Measurements from ENCODE around the gene SEPHS1. TPM values are rescaled to one million over a fixed set of nuclear protein-coding genes. Genes with fewer than 3 reads are reported as not detected.

The SEPHS1 gene
- total and polyA plus RNA-seq, 2 donors (not counting 3 experiments of a cell fraction or from before 2014, with no cell fraction given), result 40.6 to 55.4 TPM

GRCh38 chr10:13371897-13372470 is 23.9 kb upstream of the SEPHS1 start:
- no peaks in the 10 kb centered on the region for H3K4me1 ChIP-seq (ENCODE audit: control insufficient read depth, extremely low read depth, insufficient read depth, low read length)
- no peaks in the 10 kb centered on the region for H4K20me1 ChIP-seq (replicated peaks; ENCODE audit: control insufficient read depth, extremely low read depth, insufficient read depth, low read length)
- peaks cover 9 to 11% of the 10 kb centered on the region in 2 experiments for H3K27me3 ChIP-seq (ENCODE audit: control insufficient read depth in 2 of 2, insufficient read depth in 2 of 2, low read length in 2 of 2)
- H3K4me3 ChIP-seq (replicated peaks in 1 of 3; ENCODE audit: insufficient read depth in 1 of 3, low read depth in 1 of 3, low read length in 3 of 3), result no peak overlapping the region
- no peak overlapping the region for H2AFZ ChIP-seq (ENCODE audit: low read depth, low read length)
- H3K9ac ChIP-seq (replicated peaks; ENCODE audit: extremely low read depth, insufficient read depth, low read length), result no peak overlapping the region
- no TSS peak for BruUV-seq (replicated peaks)
- TF ChIP-seq, protein P1, sequence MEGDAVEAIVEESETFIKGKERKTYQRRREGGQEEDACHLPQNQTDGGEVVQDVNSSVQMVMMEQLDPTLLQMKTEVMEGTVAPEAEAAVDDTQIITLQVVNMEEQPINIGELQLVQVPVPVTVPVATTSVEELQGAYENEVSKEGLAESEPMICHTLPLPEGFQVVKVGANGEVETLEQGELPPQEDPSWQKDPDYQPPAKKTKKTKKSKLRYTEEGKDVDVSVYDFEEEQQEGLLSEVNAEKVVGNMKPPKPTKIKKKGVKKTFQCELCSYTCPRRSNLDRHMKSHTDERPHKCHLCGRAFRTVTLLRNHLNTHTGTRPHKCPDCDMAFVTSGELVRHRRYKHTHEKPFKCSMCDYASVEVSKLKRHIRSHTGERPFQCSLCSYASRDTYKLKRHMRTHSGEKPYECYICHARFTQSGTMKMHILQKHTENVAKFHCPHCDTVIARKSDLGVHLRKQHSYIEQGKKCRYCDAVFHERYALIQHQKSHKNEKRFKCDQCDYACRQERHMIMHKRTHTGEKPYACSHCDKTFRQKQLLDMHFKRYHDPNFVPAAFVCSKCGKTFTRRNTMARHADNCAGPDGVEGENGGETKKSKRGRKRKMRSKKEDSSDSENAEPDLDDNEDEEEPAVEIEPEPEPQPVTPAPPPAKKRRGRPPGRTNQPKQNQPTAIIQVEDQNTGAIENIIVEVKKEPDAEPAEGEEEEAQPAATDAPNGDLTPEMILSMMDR (IDR thresholded peaks at IDR 0.05; ENCODE audit: extremely low read depth in 1 of 2, insufficient read depth in 1 of 2, low read depth in 1 of 2, low read length in 2 of 2), result peak; percentile 91 to 93
- TF ChIP-seq EZH2 (IDR thresholded peaks at IDR 0.05; ENCODE audit: borderline replicate concordance, low read depth, low read length, severe bottlenecking), result no peak
- no peak overlapping the region for H3K4me2 ChIP-seq (ENCODE audit: insufficient read depth, low read length)
- DNase-seq (ENCODE audit: low read depth, low spot score) (peak; percentile 83), FAIRE-seq (peak; percentile 95)
- no peaks in the 10 kb centered on the region for H3K9me1 ChIP-seq (replicated peaks; ENCODE audit: control insufficient read depth, extremely low read depth, insufficient read depth, low read length)
- no peaks in the 10 kb centered on the region for H3K9me3 ChIP-seq (replicated peaks; ENCODE audit: control insufficient read depth, insufficient read depth, low read length)
- ChIA-PET POLR2A (no interaction called here), CTCF (interaction anchor here (0.5 to 2.7 kb wide), 45 partner anchors 9 to 970 kb away, joined by 3 to 89 read pairs (median 5); partner anchors contain the start of genes BEND7 and PRPF18)
- dilution Hi-C loops (cut with MboI; ENCODE audit: extremely low pct_ligation_motif_present, low sequenced_read_pairs) (no loop called here), intact Hi-C loops (cut with micrococcal nuclease) (loop anchor here (1.0 to 5.0 kb wide), 4 partner anchors 68 to 405 kb away; partner anchors contain the start of gene PRPF18)
- no peaks in the 10 kb centered on the region for H3K79me2 ChIP-seq (ENCODE audit: control insufficient read depth, insufficient read depth, low read length)
- no peak overlapping the region for H3K27ac ChIP-seq (ENCODE audit: insufficient read depth, low read depth, low read length)
- H3K36me3 ChIP-seq (ENCODE audit: control insufficient read depth in 2 of 2, extremely low read depth in 1 of 2, insufficient read depth in 2 of 2, low read length in 2 of 2), result no peaks in the 10 kb centered on the region

DNA sequence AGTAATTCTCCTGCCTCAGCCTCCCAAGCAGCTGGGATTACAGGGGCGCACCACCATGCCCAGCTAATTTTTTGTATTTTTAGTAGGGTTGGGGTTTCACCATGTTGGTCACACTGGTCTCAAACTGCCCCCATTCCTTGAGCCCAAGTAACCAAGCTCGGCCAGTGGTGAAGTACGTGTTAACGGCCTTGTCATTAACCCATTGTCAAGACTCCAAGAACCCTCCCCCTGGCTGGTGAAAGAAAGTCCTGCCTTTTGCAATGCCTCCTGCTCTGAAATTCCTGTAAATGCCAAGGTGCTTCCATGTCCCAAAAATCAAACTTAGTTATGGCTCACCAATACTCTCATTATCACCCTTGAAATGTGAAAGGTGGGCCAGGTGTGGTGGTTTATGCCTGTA is 18.8 kb upstream of the SEPHS1 start:
- DNase-seq (ENCODE audit: low read depth, low spot score) (no peak), FAIRE-seq (no peak)
- POLR2A ChIA-PET, result no interaction called here
- dilution Hi-C loops (cut with MboI; ENCODE audit: extremely low pct_ligation_motif_present, low sequenced_read_pairs), result no loop called here
- Histone ChIP-seq H2AFZ (ENCODE audit: low read depth, low read length) (no peak overlapping the region), H3K36me3 (ENCODE audit: control insufficient read depth in 2 of 2, extremely low read depth in 1 of 2, insufficient read depth in 2 of 2, low read length in 2 of 2) (no peaks in the 10 kb centered on the region), H3K4me1 (ENCODE audit: control insufficient read depth, extremely low read depth, insufficient read depth, low read length) (no peaks in the 10 kb centered on the region), H3K9ac (replicated peaks; ENCODE audit: extremely low read depth, insufficient read depth, low read length) (no peak overlapping the region), H3K27ac (ENCODE audit: insufficient read depth, low read depth, low read length) (no peak overlapping the region), H3K9me3 (replicated peaks; ENCODE audit: control insufficient read depth, insufficient read depth, low read length) (no peaks in the 10 kb centered on the region), H3K9me1 (replicated peaks; ENCODE audit: control insufficient read depth, extremely low read depth, insufficient read depth, low read length) (no peaks in the 10 kb centered on the region), H3K4me3 (replicated peaks in 1 of 3; ENCODE audit: insufficient read depth in 1 of 3, low read depth in 1 of 3, low read length in 3 of 3) (no peak overlapping the region), H4K20me1 (replicated peaks; ENCODE audit: control insufficient read depth, extremely low read depth, insufficient read depth, low read length) (no peaks in the 10 kb centered on the region), H3K79me2 (ENCODE audit: control insufficient read depth, insufficient read depth, low read length) (no peaks in the 10 kb centered on the region), H3K4me2 (ENCODE audit: insufficient read depth, low read length) (no peak overlapping the region), H3K27me3 (ENCODE audit: control insufficient read depth in 2 of 2, insufficient read depth in 2 of 2, low read length in 2 of 2) (peaks cover 0 to 3% of the 10 kb centered on the region in 2 experiments)
- CTCF ChIA-PET, result interaction anchor here (0.7 to 1.7 kb wide), 2 partner anchors 73 to 411 kb away, joined by 3 read pairs; no protein-coding TSS in a partner anchor
- no TSS peak for BruUV-seq (replicated peaks)
- intact Hi-C loops (cut with micrococcal nuclease), result no loop called here
- no peak for TF ChIP-seq EZH2 (IDR thresholded peaks at IDR 0.05; ENCODE audit: borderline replicate concordance, low read depth, low read length, severe bottlenecking)
- TF ChIP-seq FOS (IDR thresholded peaks at IDR 0.05; ENCODE audit: borderline replicate concordance, insufficient read depth, low read length), result no peak
- TF ChIP-seq, protein P1 (IDR thresholded peaks at IDR 0.05; ENCODE audit: extremely low read depth in 1 of 2, insufficient read depth in 1 of 2, low read depth in 1 of 2, low read length in 2 of 2), result no peak
- TF ChIP-seq GATA2 (IDR thresholded peaks at IDR 0.05; ENCODE audit: insufficient read depth, insufficient read length, low read depth, low read length), result no peak

All from endothelial cell of umbilical vein (primary cell).